Body of pancreas (tissue), 4 donors: ENCODE results near the gene ABHD5. TPM values are rescaled to one million over a fixed set of nuclear protein-coding genes. Genes with fewer than 3 reads are reported as not detected.
A peak's percentile ranks its signal among the peaks of the same experiment; 100 is the strongest.

ENCODE experiments used
- ATAC-seq: fragments of 150-250 bp; one replicate; pipeline ENCODE4 v1.9.1; 2016
- DNase-seq, 4 donors: peaks; one replicate each; pipeline ENCODE4 v3.0.0-alpha.2; 2019
- H3K27ac ChIP-seq, 4 donors: fragments of 200-600 bp; sonication (generic); 1 replicate in 3 of 4; 2 replicates in 1 of 4; pipeline versions ENCODE4 v1.5.1 to v1.6.1; 2016 to 2019; ENCODE audit warnings: mild to moderate bottlenecking in 1 of 4, mixed read lengths in 1 of 4, moderate library complexity in 1 of 4
- H3K27me3 ChIP-seq, 2 donors: fragments of 200-600 bp; sonication (generic); one replicate each; pipeline ENCODE4 v1.6.0; 2016; ENCODE audit warnings: mild to moderate bottlenecking in 1 of 2
- H3K36me3 ChIP-seq, 2 donors: fragments of 200-600 bp; sonication (generic); replicated peaks in 1 of 2; 2 replicates each; pipeline ENCODE4 v1.5.1; 2016; ENCODE audit warnings: low read depth in 2 of 2; ENCODE audit not compliant: insufficient read depth in 1 of 2
- H3K4me1 ChIP-seq: fragments of 200-600 bp; sonication (generic); one replicate; pipeline ENCODE4 v1.6.0; 2016
- H3K4me3 ChIP-seq, 2 donors: fragments of 200-600 bp; sonication (generic); 1 replicate in 1 of 2; 2 replicates in 1 of 2; pipeline ENCODE4 v1.5.1; 2016 to 2019
- H3K9me3 ChIP-seq, 3 donors: fragments of 200-600 bp; sonication (generic); 1 replicate in 2 of 3; 2 replicates in 1 of 3; pipeline ENCODE4 v1.5.1; 2016
- CTCF ChIP-seq, 7 experiments: fragments of 450-650 bp in 4 of 7; fragments of 200-600 bp in 3 of 7; sonication (generic) in 3 of 7; IDR thresholded peaks; one replicate each; pipeline ENCODE4 v1.5.1; 2016 to 2019; ENCODE audit warnings: antibody characterized with exemption in 7 of 7
- POLR2A ChIP-seq, 3 donors: fragments of 450-650 bp; IDR thresholded peaks; one replicate each; pipeline ENCODE4 v1.6.1; 2016; ENCODE audit warnings: antibody characterized with exemption in 3 of 3, mild to moderate bottlenecking in 2 of 3
- WGBS, 2 donors: methylation state at CpG; one replicate each; pipeline ENCODE4 v1.1.5; 2017; 5-methylcytosine and 5-hydroxymethylcytosine counted together
- intact Hi-C: fragments of 100-400 bp; cut with DNase I; formaldehyde crosslinking; loops from one replicate; pipeline ENCODE4 v1.15.1; 2023
- total RNA-seq, 2 donors: library from RNA; depleted of rRNA; stranded (reverse); fragments of >200 nt; gene quantifications; one replicate each; pipeline ENCODE4 v1.1.0, GENCODE V29; 2016

ABHD5 gene
- total RNA-seq, 2 donors from 2014 or later, result 14.8 to 21.8 TPM

- ATAC-seq (no peak), DNase-seq (peak in 3 of 4 donors; percentile 11 to 25 (median 16))
- peaks cover 11% of the 10 kb centered on the region for H3K4me1 ChIP-seq
- H3K27me3 ChIP-seq, result no peaks in the 10 kb centered on the region
- TF ChIP-seq CTCF (IDR thresholded peaks at IDR 0.05) (no peak), POLR2A (IDR thresholded peaks at IDR 0.05) (no peak)
- intact Hi-C loops, result no loop called here
- WGBS, 2 donors, result 48 to 52% methylated on average over 2 of the region's 2 CpGs
- peaks cover 0 to 18% of the 10 kb centered on the region in 2 donors for H3K36me3 ChIP-seq
- no peaks in the 10 kb centered on the region for H3K9me3 ChIP-seq
- H3K27ac ChIP-seq, result peak overlapping the region in 1 of 4 donors; percentile 42
- H3K4me3 ChIP-seq, result no peak overlapping the region
These were observed 16.5 kb downstream of the ABHD5 start for GRCh38 chr3:43707266-43707665.

GRCh38 chr3:43707998-43708397 lies 17.3 kb downstream of the ABHD5 start:
- intact Hi-C loops, result no loop called here
- Histone ChIP-seq H3K9me3 (no peaks in the 10 kb centered on the region), H3K27ac (no peak overlapping the region), H3K27me3 (no peaks in the 10 kb centered on the region), H3K4me1 (peaks cover 11% of the 10 kb centered on the region), H3K4me3 (no peak overlapping the region), H3K36me3 (peaks cover 0 to 20% of the 10 kb centered on the region in 2 donors)
- no peak for ATAC-seq
- TF ChIP-seq POLR2A (IDR thresholded peaks at IDR 0.05) (no peak), CTCF (IDR thresholded peaks at IDR 0.05) (no peak)
- DNase-seq, result no peak

- peaks cover 11% of the 10 kb centered on the region for H3K4me1 ChIP-seq
- no peak overlapping the region for H3K4me3 ChIP-seq
- no peaks in the 10 kb centered on the region for H3K9me3 ChIP-seq
- peaks cover 0 to 16% of the 10 kb centered on the region in 2 donors for H3K36me3 ChIP-seq
- no peak overlapping the region for H3K27ac ChIP-seq
- H3K27me3 ChIP-seq, result no peaks in the 10 kb centered on the region
- intact Hi-C loops, result no loop called here
- 75 to 81% methylated on average over 1 of the region's 1 CpG for WGBS, 2 donors
- ATAC-seq (peak; percentile 47), DNase-seq (no peak)
- no peak for TF ChIP-seq CTCF (IDR thresholded peaks at IDR 0.05)
- TF ChIP-seq POLR2A (IDR thresholded peaks at IDR 0.05), result no peak
These were observed 18.3 kb downstream of the ABHD5 start for GRCh38 chr3:43709022-43709421.

DNA sequence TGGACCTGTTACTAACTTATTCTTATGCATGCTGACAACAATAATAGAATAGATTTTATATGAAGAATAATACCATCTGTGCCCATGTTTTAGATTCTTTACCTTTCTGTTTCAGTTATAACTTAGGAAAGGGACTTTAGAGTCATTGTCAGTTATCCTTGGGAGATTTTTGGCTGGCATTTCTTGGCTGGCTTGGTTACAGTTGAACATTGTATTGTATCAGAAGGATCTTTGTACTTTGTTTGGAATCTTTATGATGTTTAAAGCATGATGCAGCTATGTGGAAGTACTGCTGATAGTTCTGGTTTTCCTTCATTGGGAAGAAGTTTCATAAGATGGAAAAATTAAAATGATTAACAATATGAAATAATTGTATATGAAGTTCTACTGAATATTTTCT lies 19.9 kb downstream of the ABHD5 start:
- no peak for TF ChIP-seq CTCF (IDR thresholded peaks at IDR 0.05)
- no peak for TF ChIP-seq POLR2A (IDR thresholded peaks at IDR 0.05)
- Histone ChIP-seq H3K27me3 (no peaks in the 10 kb centered on the region), H3K36me3 (peaks cover 0 to 16% of the 10 kb centered on the region in 2 donors), H3K4me3 (no peak overlapping the region), H3K27ac (no peak overlapping the region), H3K4me1 (peaks cover 11% of the 10 kb centered on the region), H3K9me3 (no peaks in the 10 kb centered on the region)
- DNase-seq (no peak), ATAC-seq (no peak)
- intact Hi-C loops, result no loop called here

GRCh38 chr3:43718296-43718695 lies 27.6 kb downstream of the ABHD5 start:
- no peak overlapping the region for H3K27ac ChIP-seq
- whole genome bisulfite sequencing, 2 donors, result 90 to 97% methylated on average over 2 of the region's 2 CpGs
- intact Hi-C loops, result no loop called here
- no peaks in the 10 kb centered on the region for H3K9me3 ChIP-seq
- DNase-seq (no peak), ATAC-seq (no peak)
- H3K27me3 ChIP-seq, result no peaks in the 10 kb centered on the region
- TF ChIP-seq CTCF (IDR thresholded peaks at IDR 0.05) (no peak), POLR2A (IDR thresholded peaks at IDR 0.05) (no peak)
- H3K4me1 ChIP-seq, result peaks cover 8% of the 10 kb centered on the region
- H3K36me3 ChIP-seq, result peaks cover 0 to 15% of the 10 kb centered on the region in 2 donors
- H3K4me3 ChIP-seq, result no peak overlapping the region
